HG03108 (cell line): ENCODE measurements around the gene TMEM163.

Experiments
- ATAC-seq: cut with Tn5 transposase; IDR thresholded peaks from one replicate; pipeline ENCODE4 v1.9.1; 2021; ENCODE audit warnings: moderate library complexity; ENCODE audit not compliant: unreplicated experiment

Gene TMEM163

GRCh38 chr2:134443814-134444480 lies 274.9 kb downstream of the TMEM163 start:
- no peak for ATAC-seq

- no peak for ATAC-seq
Observed at GRCh38 chr2:134441153-134441863, 277.5 kb downstream of the TMEM163 start.

GRCh38 chr2:134440336-134440909 lies 278.4 kb downstream of the TMEM163 start:
- no peak for ATAC-seq

DNA sequence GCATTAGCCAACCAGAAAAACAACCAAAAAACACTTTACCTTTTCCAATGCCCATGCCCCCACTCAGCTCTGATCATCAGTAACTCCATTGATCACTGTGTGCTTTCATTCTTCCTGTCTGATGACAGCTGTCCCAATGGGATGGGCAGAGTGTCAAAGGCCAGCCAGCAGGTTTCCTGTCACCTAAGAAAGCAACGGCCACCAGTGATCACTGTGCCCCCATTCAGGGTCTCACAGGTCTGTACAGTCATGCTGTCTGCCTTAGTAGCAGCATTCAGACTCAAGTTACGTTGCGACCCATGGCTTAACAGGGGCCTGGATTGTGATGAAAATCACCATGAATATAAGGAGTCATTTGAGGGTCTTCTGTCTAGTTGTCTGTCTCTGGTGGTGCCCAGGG lies 280.4 kb downstream of the TMEM163 start:
- ATAC-seq, result no peak

GRCh38 chr2:134436706-134437105 lies 282.1 kb downstream of the TMEM163 start:
- no peak for ATAC-seq

GRCh38 chr2:134435936-134436335 lies 282.9 kb downstream of the TMEM163 start:
- ATAC-seq, result no peak

DNA sequence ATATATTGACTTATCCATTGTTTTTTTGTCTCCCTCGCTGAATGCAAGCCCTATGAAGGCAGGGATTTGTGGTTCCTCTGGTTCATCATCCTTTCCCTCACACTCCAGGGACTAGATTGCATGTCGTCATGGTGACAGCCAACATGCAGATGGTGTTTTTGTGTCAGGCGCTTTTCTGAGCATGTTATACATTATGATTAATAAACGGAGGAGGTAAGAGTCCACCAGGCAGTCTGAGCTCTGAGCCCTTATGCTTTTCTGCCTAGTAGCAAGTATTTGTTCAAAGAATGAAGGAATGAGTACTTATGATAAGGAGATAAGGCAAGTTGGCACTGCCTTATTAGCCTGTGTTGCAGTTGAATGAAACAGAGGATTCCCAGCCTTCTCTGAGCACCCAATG lies 283.3 kb downstream of the TMEM163 start:
- no peak for ATAC-seq

GRCh38 chr2:134433979-134434378 lies 284.8 kb downstream of the TMEM163 start:
- ATAC-seq, result no peak

DNA sequence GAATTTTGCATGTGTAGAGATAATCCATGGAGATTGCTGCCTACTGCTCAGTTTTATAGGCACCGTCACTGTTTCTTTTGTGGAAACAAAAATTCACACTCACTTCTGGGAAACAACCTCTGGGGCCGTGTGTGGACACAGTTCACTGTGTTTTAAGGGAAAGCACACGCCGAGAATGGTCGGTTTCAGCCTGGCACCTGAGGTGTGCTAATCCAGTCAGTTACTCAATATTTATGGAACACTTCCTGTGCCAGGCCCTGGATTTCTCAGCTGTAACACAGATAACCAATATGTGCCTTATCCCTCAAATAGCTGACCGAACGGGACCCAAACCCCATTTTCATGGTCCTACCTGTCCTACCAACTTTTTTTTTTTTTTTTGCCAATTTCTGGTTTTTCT lies 285.3 kb downstream of the TMEM163 start:
- ATAC-seq, result no peak

DNA sequence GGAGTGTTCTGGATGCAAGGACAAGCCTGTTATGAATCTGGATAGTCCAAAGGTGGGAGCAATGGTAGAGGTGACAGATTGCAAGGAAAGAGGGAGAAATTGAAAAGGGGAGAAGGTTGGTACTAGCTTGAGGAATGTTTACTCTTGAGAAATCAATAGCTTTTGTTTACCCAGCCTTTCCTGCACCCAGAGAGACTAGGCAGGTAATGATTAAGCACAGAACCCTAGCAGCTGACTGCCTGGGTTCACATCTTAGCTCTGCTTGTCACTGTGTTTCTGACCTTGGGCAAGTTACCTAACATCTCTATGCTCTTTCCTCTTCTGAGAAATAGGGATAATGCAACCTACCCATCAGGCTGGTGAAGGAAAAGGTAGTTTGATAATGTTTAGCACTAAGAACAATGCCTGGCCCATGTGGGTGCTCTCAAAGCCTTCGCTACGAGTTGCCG lies 286.3 kb downstream of the TMEM163 start:
- no peak for ATAC-seq

DNA sequence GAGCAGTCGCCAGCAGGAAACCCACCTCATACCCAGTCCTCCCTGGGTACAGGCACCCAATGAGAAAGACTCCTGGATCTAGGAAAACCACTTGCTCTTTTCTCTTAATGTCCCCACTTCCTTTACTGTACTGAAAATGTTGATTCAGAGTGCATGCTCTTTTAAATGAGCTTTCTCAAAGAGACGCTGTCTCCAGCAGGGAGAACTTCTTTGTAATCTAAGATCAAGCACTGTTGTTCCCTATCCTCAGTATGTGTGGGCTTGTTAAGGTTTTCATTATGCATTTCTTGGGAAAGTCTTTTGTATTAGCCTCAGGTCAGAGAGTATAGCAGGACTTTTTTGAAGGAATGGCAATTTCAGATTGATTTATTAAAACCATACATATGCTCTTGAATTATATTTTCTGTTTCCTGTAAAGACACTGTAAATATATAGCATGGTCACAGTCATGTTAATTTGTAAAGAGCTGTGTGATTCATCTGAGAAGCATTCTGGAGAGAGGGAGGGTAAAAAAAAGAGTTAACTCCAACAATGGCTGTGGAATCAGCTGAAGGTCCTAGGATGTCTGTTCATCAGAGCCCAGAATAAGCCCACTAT lies 286.9 kb downstream of the TMEM163 start:
- ATAC-seq, result no peak

DNA sequence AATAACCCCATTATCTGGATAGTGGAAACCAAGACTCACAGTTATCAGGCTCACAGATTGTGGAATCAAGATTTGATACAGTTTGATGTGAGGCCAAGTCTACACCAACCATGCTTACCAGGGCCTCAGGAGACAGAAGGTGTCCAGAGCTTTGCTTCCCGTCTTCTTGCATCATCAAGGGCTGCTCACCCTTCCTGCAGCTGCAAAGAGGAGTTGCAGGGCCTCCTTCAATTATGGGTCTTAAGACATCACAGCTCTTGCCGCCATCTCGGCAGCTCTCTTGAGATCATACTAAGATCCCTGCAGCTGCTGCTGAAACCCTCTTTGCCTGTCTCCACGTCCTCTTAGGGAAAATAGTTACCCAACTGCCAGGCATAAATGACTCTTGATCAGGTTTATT lies 288.9 kb downstream of the TMEM163 start:
- ATAC-seq, result no peak

DNA sequence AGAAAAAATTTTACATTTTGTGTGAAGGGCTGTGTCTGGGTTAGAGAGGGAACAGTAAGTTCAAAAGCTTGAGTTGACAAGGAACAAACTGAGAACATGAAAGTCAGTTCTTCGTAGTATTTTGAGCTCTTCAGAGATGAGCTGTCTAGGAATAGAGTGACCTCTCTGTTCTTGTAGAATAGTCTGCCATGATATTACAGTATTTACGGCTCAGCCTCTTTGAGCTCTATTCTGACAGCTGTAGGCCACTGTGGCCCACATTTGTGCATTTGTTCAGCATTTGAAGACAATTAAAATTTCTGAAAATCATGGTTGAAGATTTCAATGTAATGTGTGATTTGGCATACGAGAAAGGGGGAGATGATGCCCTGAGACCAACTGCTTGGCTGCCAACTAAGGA lies 292.1 kb downstream of the TMEM163 start:
- ATAC-seq, result no peak

DNA sequence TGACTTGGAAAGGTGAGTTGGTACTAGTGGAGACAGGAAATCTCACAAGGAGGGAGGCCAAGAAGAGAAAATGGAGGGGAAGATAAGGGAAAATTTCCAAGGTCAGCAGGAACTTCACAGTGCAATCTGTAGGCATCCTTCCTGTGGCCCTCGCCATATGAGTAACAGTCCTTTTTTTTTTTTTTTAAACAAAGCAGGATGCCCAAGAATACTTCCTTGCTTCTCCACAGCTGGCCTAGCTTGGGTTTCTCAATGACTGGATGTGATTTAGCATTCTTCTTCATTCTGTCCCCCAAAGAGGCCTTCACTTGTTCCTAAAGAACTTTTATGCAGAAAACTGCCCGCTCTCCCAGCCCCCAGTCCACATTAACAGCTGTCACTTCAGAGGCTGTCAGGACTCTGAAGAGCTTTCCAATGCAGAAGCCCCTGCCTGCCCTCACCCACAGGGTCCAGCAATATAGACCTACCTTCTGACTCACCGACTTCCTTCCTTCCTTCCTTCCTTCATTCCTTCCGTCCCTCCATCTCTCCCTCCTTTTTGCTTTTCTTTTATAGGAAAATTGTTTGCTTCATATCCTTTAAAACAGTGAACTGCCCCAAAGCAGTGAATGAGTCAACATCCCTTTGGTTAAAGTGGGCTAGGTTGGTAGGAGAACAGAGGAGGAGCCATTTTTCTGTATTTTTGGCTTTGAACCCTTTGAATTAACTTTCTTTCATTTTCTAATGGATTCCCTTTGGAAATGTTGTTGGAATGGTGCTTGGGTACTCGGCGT lies 292.9 kb downstream of the TMEM163 start:
- no peak for ATAC-seq

DNA sequence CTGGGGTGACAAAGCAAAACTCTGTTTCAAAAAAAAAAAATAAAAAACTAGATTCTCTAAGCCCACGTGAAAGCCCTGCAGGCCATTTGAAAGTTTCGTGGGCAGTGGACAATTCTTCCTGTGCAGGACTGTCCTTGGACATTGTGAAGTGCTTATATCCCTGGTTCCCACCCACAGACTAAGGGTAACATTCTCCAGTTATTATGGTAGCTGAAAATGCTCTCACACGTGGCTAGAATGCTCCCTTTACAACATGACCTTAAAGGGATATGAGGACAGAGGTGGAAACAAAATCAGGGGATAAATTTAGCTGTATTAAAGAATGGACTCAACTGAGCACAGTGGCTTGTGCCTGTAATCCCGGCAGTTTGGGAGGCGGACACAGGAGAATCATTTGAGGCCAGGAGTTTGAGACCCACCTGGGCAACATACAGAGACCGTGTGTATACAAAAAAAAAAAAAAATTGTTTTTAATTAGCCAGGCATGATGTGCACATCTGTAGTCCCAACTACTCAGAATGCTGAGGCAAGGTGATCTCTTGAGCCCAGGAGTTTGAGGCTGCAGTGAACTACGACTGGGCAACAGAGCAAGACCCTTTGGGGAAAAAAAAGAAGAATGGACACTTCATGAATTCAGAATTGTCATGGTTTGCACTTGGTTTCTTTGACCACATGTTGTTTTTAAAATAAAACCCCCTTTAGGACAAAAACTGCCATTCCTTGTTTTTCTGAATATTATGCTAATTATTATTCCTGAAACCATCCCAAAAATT lies 297.1 kb downstream of the TMEM163 start:
- ATAC-seq, result no peak

GRCh38 chr2:134420920-134421319 lies 297.9 kb downstream of the TMEM163 start:
- no peak for ATAC-seq

DNA sequence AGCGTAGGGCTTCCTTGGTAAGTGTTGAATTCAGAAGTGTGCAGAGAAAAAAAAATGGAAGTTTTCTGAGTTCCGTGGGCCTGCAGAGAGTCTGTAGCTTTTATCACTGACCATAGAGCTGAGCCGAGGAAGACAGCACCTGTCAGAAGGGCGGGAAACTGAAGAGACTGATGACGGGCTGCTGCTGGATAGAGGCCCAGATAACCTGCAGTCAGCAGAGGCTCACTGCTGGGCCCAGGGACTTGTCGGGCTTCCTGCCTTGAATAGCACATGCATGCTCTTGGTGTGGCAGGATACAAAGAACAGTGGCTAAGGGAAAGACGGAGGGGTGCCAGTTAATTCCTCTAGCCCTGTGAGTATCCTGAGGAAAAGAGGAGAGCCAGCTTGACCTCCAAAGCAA lies 298.5 kb downstream of the TMEM163 start:
- no peak for ATAC-seq

DNA sequence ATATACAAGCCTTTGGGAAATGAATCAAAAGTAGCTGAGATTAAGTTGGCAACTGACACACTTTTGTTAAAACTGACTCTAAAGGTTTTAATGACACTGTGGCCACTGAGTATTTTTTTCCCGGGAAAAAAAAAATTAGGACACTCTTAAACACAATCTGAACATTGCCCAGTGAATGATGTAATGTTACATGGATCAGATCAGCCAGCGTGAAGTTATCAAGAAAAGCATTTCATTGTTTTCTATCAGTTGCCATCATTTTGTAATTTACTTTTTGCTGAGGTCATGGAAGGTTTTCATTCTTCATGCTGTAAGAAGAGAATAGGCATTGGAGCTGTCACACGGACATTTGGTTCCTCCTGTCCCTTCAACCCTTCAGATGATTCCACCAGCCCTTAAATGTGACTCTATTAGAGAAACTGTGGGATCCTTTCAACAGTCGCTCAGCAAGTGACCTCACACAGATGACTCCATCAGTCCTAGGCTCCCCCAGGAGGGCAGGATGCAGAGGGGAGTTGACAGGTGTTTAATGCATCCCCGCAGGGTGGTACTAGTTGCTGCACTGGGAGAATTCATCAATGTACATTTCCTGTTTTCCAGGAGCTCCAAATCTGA lies 300.7 kb downstream of the TMEM163 start:
- ATAC-seq, result no peak

DNA sequence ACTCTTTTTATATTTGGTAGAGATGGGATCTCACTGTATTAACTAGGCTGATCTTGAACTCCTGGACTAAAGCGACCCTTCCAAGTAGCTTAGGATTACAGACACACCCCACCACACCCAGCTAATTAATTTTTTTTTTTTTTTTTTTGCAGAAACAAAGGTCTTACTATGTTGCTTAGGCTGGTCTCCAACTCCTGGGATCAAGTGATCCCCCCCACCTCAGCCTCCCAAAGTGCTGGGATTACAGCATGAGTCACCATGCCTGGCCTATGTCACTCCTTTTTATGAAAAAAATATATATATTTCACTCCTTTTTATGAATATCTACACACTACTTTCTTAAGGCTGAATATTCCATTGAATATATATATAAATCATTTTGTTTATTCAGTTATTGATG lies 302.2 kb downstream of the TMEM163 start:
- ATAC-seq, result no peak

DNA sequence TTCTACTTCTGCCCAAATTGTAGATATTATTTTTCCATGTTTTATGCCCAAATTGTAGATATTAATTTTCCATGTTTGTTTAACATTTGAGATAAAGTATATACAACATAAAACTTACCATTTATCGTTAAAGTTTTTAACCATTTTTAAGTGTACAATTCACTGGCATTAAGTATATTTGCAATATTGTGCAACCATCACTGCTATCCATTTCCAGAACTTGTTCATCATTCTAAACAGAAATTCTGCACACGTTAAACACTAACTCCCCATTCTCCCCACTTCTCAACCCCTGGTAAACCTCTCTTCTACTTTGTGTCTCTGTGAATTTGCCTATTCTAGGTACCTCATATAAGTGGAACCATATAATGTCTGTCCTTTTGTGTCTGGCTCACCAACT lies 302.8 kb downstream of the TMEM163 start:
- ATAC-seq, result no peak
